H7 (cell line): ENCODE data around the gene TYMS. TPM values are rescaled to one million over a fixed set of nuclear protein-coding genes. Genes with fewer than 3 reads are reported as not detected.
A peak's percentile ranks its signal among the peaks of the same experiment; 100 is the strongest.

Experiments
- DNase-seq: peaks from one replicate; pipeline ENCODE4 v3.0.0; 2012
- H3K27me3 ChIP-seq: 2 replicates; pipeline ENCODE4 v1.6.0; 2011; ENCODE audit warnings: mild to moderate bottlenecking, low read length; ENCODE audit not compliant: control insufficient read depth, insufficient read depth
- H3K36me3 ChIP-seq: replicated peaks from 2 replicates; pipeline ENCODE4 v1.5.1; 2011; ENCODE audit warnings: low read length; ENCODE audit not compliant: control insufficient read depth, insufficient read depth
- H3K4me3 ChIP-seq: 2 replicates; pipeline ENCODE4 v1.5.1; 2011; ENCODE audit warnings: low read depth, mild to moderate bottlenecking, control low read depth, low read length, moderate library complexity; ENCODE audit not compliant: insufficient read depth
- total RNA-seq: library from RNA; depleted of rRNA; stranded (reverse); fragments of >200 nt; shearing (Covaris generic); gene quantifications from 2 replicates; pipeline ENCODE4 v1.2.3, GENCODE V29; 2014

The TYMS gene
- total RNA-seq, 1 experiment from 2014 or later = 44.8 TPM

GRCh38 chr18:627231-627630 lies 30.2 kb upstream of the TYMS start:
- Histone ChIP-seq H3K27me3 (no peaks in the 10 kb centered on the region), H3K4me3 (no peak overlapping the region), H3K36me3 (no peaks in the 10 kb centered on the region)
- no peak for DNase-seq

GRCh38 chr18:629269-630150 lies 27.9 kb upstream of the TYMS start:
- no peaks in the 10 kb centered on the region for H3K36me3 ChIP-seq
- H3K4me3 ChIP-seq = no peak overlapping the region
- no peaks in the 10 kb centered on the region for H3K27me3 ChIP-seq
- no peak for DNase-seq

DNA sequence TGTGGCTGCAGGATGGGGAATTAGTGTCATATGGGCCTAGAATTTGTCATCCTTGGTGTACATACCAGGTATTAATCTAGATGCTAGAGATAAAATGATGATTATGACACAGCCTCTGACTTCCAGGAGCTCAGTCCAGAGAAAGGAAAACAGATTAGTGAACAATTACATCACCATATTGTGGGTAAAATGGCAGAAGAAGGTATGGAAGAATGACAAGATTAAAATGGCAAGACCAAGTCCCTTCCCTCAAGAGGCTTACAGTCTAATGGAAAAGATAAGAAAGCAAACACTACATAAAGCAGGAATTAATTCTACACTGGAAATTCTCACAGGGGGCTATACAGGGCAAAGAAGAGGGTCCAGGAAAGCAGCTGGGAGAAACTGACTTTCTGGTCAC lies 25.9 kb upstream of the TYMS start:
- Histone ChIP-seq H3K36me3 (no peaks in the 10 kb centered on the region), H3K27me3 (no peaks in the 10 kb centered on the region), H3K4me3 (no peak overlapping the region)
- no peak for DNase-seq

DNA sequence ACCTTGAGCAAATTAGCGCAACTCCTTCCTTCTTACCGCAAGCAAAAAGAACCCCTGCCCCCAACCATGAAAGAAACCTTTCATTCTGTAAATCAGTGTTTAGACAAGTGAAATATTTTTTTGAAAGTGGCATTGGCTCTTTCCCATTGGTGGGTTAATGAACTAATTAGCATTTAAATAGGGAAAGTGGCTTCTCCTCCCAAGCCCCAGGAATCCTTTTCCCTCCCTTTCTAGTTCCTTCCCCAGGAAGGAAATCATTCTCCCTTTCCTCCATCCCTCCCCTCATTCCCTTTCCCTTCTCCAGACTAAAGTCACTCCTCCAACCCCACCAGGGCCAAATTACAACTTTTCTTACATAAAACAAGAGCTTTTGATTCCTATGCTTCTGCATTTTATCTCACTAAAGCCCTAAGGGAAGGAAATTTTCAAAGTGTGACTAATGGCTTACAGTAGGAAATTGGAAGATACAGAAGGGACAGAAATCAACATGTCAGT lies 22.9 kb upstream of the TYMS start:
- no peaks in the 10 kb centered on the region for H3K36me3 ChIP-seq
- H3K4me3 ChIP-seq = no peak overlapping the region
- H3K27me3 ChIP-seq = no peaks in the 10 kb centered on the region
- DNase-seq = peak; percentile 46

- Histone ChIP-seq H3K27me3 (no peaks in the 10 kb centered on the region), H3K36me3 (no peaks in the 10 kb centered on the region), H3K4me3 (peak overlapping the region; percentile 17; the same call in 1 of the 2 replicates)
- no peak for DNase-seq
Measured at GRCh38 chr18:635171-635570, 22.3 kb upstream of the TYMS start.

- Histone ChIP-seq H3K36me3 (no peaks in the 10 kb centered on the region), H3K4me3 (no peak overlapping the region), H3K27me3 (no peaks in the 10 kb centered on the region)
- DNase-seq = no peak
Measured at GRCh38 chr18:641224-641623, 16.2 kb upstream of the TYMS start.

DNA sequence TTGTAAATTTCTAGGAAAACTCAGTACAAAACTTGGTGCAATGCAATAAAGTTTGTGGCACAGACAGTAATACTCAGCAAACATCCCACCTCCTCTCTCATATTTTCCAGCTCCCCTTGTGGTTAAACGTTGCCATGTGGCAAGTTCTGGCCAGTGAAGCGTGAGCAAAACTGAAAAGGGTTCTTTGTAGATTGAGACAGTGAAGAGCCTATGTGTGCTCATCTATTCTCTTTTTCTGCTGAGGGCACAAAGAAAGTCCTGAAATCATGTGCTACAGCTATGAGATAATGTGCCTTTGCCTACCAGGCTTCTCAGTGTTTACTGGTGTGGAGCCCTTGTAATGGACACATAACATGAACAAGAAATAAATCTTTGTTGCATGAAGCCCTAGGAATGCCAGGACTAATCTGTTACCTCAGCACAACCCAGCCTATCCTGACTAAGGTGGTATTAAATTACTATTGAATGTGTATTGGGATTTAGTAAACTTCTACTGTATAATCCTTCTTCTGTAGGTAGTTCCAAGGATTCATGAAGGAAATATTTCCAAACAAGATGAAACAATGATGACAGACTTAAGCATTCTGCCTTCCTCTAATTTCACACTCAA lies 13.0 kb upstream of the TYMS start:
- no peak overlapping the region for H3K4me3 ChIP-seq
- no peak for DNase-seq
- no peaks in the 10 kb centered on the region for H3K27me3 ChIP-seq
- H3K36me3 ChIP-seq = no peaks in the 10 kb centered on the region

- Histone ChIP-seq H3K27me3 (no peaks in the 10 kb centered on the region), H3K36me3 (no peaks in the 10 kb centered on the region), H3K4me3 (no peak overlapping the region)
- no peak for DNase-seq
Measured at GRCh38 chr18:647304-647703, 10.1 kb upstream of the TYMS start.

DNA sequence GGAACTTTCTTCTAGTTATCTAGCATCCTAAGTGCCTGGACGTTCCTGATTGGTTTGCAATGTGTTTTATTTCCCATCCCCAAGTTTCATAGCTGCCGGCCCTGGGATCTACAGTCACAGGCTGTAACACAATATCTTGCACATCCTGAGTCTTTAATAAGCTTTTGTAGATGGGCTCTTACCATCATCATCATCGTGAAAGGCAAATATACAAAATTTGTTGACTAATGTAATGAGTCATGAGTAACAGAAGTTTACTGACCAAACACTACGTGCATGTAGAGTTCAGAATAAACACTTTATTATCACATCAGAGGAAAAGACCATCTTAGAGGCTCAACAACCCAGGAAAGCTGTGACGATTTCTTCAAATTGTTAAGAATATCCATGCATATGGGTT lies 8.1 kb upstream of the TYMS start:
- H3K27me3 ChIP-seq = no peaks in the 10 kb centered on the region
- H3K36me3 ChIP-seq = no peaks in the 10 kb centered on the region
- no peak overlapping the region for H3K4me3 ChIP-seq
- no peak for DNase-seq

DNA sequence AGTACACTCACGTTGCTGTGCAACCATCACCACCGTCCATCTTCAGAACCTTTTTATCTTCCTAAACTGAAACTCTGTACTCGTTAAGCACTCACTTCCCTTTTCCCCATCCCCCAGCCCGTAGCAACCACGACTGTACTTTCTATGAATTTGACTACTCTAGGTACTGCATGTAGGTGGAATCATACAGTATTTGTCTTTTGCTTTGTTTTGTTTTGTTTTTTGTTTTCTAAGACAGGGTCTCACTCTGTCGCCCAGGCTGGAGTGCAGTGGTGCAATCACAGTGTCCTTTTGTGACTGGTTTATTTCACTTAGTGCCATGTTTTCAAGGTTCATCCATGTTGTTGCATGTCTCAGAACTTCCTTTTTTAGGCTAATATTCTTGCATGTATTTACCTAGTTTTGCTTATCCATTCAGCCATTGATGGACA lies 7.0 kb upstream of the TYMS start:
- DNase-seq = no peak
- Histone ChIP-seq H3K36me3 (no peaks in the 10 kb centered on the region), H3K4me3 (no peak overlapping the region), H3K27me3 (no peaks in the 10 kb centered on the region)

GRCh38 chr18:652131-652530 lies 5.3 kb upstream of the TYMS start:
- Histone ChIP-seq H3K4me3 (no peak overlapping the region), H3K36me3 (no peaks in the 10 kb centered on the region), H3K27me3 (no peaks in the 10 kb centered on the region)
- DNase-seq = no peak

DNA sequence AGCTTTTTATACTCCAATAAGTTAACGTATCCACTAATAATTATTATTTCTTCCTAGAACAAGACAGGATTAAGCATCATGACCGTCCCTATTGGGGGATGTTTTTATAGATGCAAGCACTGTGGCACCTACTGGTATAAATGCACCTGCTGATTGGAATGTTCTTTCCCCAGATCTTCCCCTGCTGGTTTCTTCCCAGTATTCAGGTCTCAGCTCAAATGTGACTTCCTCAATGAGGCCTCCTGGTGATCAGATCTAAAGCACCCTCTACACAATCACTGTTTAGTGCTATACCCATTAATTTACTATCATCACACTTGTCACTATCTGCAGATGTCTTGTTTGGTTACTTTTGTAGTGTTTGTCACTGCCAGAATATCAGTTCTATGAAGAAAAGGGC lies 3.9 kb upstream of the TYMS start:
- Histone ChIP-seq H3K36me3 (no peaks in the 10 kb centered on the region), H3K4me3 (no peak overlapping the region), H3K27me3 (no peaks in the 10 kb centered on the region)
- no peak for DNase-seq

DNA sequence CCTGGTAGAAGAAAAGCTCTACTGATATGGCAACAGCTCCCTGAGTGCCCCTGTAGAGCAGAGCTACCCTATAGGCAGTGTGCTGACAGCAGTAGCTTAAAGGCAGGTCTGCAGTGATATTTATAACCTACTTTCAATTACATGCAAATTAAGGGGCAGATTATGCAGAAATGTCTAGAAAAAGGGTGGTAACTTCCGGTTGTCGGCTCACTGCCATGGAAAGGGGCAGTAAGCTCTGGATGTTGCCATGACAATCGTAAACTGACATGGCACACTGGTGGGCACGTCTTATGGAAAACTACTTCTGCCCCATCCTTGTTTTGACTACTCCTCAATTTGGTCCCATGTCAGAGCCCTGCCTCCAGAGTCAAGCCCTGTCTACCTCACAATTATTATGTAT lies 2.9 kb upstream of the TYMS start:
- Histone ChIP-seq H3K4me3 (no peak overlapping the region), H3K27me3 (no peaks in the 10 kb centered on the region), H3K36me3 (peaks cover 2% of the 10 kb centered on the region; the same call in 1 of the 2 replicates)
- DNase-seq = no peak

DNA sequence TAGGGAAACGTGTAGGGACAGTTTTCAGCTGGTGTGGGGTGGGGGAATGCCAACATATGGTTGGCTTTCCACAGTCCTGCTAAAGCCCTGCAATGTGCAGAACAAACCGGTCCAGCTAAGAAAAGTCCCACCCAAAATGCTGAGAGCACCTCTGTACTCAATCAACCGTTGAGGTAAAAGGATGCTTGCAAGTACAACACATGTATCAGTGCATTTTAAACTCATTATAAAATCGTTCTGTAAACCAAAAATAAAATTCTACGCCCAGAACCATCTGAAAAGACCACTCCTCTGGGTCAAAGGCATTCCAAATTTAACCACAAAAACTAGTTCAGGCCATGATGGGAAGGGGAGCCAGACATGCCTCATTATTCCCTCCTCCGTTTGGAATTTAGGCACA lies 2.0 kb upstream of the TYMS start:
- Histone ChIP-seq H3K27me3 (no peaks in the 10 kb centered on the region), H3K36me3 (peaks cover 8% of the 10 kb centered on the region), H3K4me3 (no peak overlapping the region)
- DNase-seq = no peak
